ENCODE results near the gene ASZ1. TPM values are rescaled to one million over a fixed set of nuclear protein-coding genes. Genes with fewer than 3 reads are reported as not detected.

Gene ASZ1
- total RNA-seq, 1 experiment from 2014 or later = not detected

DNA sequence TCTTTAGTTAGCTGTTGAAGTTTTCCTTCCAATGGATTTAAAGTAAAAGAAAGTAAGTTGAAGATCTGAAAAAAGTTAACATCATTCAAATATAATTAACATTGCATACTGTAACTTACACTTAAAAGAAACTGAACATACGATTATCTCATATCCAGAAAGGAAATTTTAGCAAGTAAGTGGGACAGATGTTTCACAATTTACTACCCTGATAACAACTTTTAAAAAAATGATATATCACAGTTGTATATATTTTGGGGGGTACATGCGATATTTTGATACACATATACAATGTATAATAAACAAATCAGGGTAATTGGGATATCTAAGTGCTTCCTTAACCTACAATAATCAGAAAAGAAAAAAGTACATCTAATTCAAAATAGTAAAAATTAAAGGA lies 44.2 kb downstream of the ASZ1 start:
- POLR2A ChIA-PET = no interaction called here
- Histone ChIP-seq H3K27ac (ENCODE audit: low read length) (no peak overlapping the region), H3K4me3 (ENCODE audit: low read depth in 2 of 2, low read length in 2 of 2) (no peak overlapping the region), H3K36me3 (ENCODE audit: control insufficient read depth, insufficient read depth, low read length) (no peaks in the 10 kb centered on the region), H3K4me1 (ENCODE audit: control insufficient read depth, insufficient read depth, low read length) (peaks cover 2% of the 10 kb centered on the region; the same call in 1 of the 2 replicates), H3K9me3 (ENCODE audit: control insufficient read depth, insufficient read depth, low read depth, low read length) (no peaks in the 10 kb centered on the region), H3K27me3 (ENCODE audit: control insufficient read depth, insufficient read depth, low read length) (peaks cover 3% of the 10 kb centered on the region)
- intact Hi-C loops (cut with micrococcal nuclease; ENCODE audit: unreplicated experiment) (loop anchor here (5.0 kb wide), 1 partner anchor 451 kb away; no protein-coding TSS in a partner anchor), in situ Hi-C loops (cut with HindIII; ENCODE audit: low pct_unique_long_range_greater_than_20kb, low sequenced_read_pairs) (no loop called here)
- BruUV-seq (replicated peaks) = no TSS peak
- CTCF ChIA-PET = no interaction called here
- ATAC-seq (no peak), DNase-seq (ENCODE audit: low read depth, low spot score) (no peak)
- no peak for TF ChIP-seq POLR2AphosphoS5 (IDR thresholded peaks at IDR 0.05; ENCODE audit: low read depth, low read length)
- no peak for TF ChIP-seq REST (IDR thresholded peaks at IDR 0.05; ENCODE audit: insufficient read depth in 1 of 2, low read depth in 2 of 2, low read length in 1 of 2)
- TF ChIP-seq TCF7L2 (IDR thresholded peaks at IDR 0.05; ENCODE audit: low read depth, low read length) = no peak
- TF ChIP-seq CTCF (IDR thresholded peaks at IDR 0.05) = no peak
- no peak for TF ChIP-seq SIN3A (IDR thresholded peaks at IDR 0.05; ENCODE audit: borderline replicate concordance, insufficient read depth, low read depth, low read length)

DNA sequence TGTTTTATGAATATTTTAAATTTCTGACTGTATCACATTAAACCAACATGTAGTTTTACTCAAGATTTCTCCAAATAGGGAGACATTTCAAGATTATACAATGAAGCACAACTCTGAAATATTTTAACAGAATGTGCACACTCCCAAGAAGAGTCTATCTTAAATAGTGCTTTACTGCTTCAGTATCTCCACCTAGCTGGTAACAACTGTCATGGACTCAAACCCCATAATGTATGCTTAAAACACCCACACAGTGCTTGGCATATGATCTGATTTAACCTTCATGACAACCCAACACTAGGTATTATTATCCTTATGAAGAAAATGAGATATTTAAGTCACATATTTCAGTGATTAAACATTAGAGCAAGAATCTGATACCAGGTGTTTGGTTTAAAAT lies 45.9 kb downstream of the ASZ1 start:
- TF ChIP-seq TCF7L2 (IDR thresholded peaks at IDR 0.05; ENCODE audit: low read depth, low read length) (no peak), SIN3A (IDR thresholded peaks at IDR 0.05; ENCODE audit: borderline replicate concordance, insufficient read depth, low read depth, low read length) (no peak), REST (IDR thresholded peaks at IDR 0.05; ENCODE audit: insufficient read depth in 1 of 2, low read depth in 2 of 2, low read length in 1 of 2) (no peak), CTCF (IDR thresholded peaks at IDR 0.05) (no peak; the same call in 1 of the 2 replicates), POLR2AphosphoS5 (IDR thresholded peaks at IDR 0.05; ENCODE audit: low read depth, low read length) (no peak)
- no peak for DNase-seq (ENCODE audit: low read depth, low spot score)
- no peaks in the 10 kb centered on the region for H3K36me3 ChIP-seq (ENCODE audit: control insufficient read depth, insufficient read depth, low read length)

More for the DNA sequence above, 45.9 kb downstream of the ASZ1 start:
- in situ Hi-C loops (cut with HindIII; ENCODE audit: low pct_unique_long_range_greater_than_20kb, low sequenced_read_pairs) (no loop called here), intact Hi-C loops (cut with micrococcal nuclease; ENCODE audit: unreplicated experiment) (loop anchor here (5.0 kb wide), 1 partner anchor 449 kb away; no protein-coding TSS in a partner anchor)
- BruUV-seq (replicated peaks) = no TSS peak
- Histone ChIP-seq H3K27ac (ENCODE audit: low read length) (no peak overlapping the region), H3K4me1 (ENCODE audit: control insufficient read depth, insufficient read depth, low read length) (peaks cover 2% of the 10 kb centered on the region; the same call in 1 of the 2 replicates), H3K27me3 (ENCODE audit: control insufficient read depth, insufficient read depth, low read length) (peaks cover 5% of the 10 kb centered on the region), H3K9me3 (ENCODE audit: control insufficient read depth, insufficient read depth, low read depth, low read length) (no peaks in the 10 kb centered on the region), H3K4me3 (ENCODE audit: low read depth in 2 of 2, low read length in 2 of 2) (no peak overlapping the region)
- CTCF ChIA-PET = no interaction called here
- POLR2A ChIA-PET = no interaction called here
- ATAC-seq = no peak

Measured in Panc1 (cell line).